CD14-positive monocyte (primary cell): Measurements from ENCODE around the gene SLC25A45. TPM values are rescaled to one million over a fixed set of nuclear protein-coding genes. Genes with fewer than 3 reads are reported as not detected.

Source experiments
- DNase-seq, 3 donors: peaks; one replicate each; pipeline ENCODE4 v3.0.0-alpha.2; 2011 to 2022
- H2AFZ ChIP-seq: 2 replicates; pipeline ENCODE4 v1.6.0; 2012; ENCODE audit warnings: mild to moderate bottlenecking, low read depth, low read length, inconsistent platforms; ENCODE audit not compliant: insufficient read depth, poor library complexity, severe bottlenecking
- H3K27ac ChIP-seq, 2 donors: 1 replicate in 1 of 2; 2 replicates in 1 of 2; pipeline ENCODE4 v1.5.1; 2012 to 2013; ENCODE audit warnings: low read length in 2 of 2, control low read depth in 1 of 2, inconsistent platforms in 1 of 2, low read depth in 1 of 2, mild to moderate bottlenecking in 1 of 2
- H3K27me3 ChIP-seq, 2 donors: one replicate each; pipeline versions ENCODE4 v1.6.0 to v1.6.1; 2011 to 2013; ENCODE audit warnings: low read length in 2 of 2; ENCODE audit not compliant: control insufficient read depth in 2 of 2, insufficient read depth in 2 of 2
- H3K36me3 ChIP-seq, 2 donors: replicated peaks in 1 of 2; 1 replicate in 1 of 2; 2 replicates in 1 of 2; pipeline versions ENCODE4 v1.5.1 to v1.6.1; 2012 to 2013; ENCODE audit warnings: low read length in 2 of 2, control low read depth in 1 of 2, inconsistent platforms in 1 of 2, mild to moderate bottlenecking in 1 of 2; ENCODE audit not compliant: insufficient read depth in 2 of 2, control insufficient read depth in 1 of 2
- H3K4me1 ChIP-seq, 2 donors: 1 replicate in 1 of 2; 2 replicates in 1 of 2; pipeline versions ENCODE4 v1.5.1 to v1.6.1; 2012 to 2013; ENCODE audit warnings: low read length in 2 of 2, control low read depth in 1 of 2, inconsistent platforms in 1 of 2, mild to moderate bottlenecking in 1 of 2, moderate library complexity in 1 of 2; ENCODE audit not compliant: insufficient read depth in 2 of 2, control insufficient read depth in 1 of 2
- H3K4me2 ChIP-seq: replicated peaks from 2 replicates; pipeline ENCODE3; 2012; ENCODE audit warnings: low read length, moderate library complexity, mild to moderate bottlenecking; ENCODE audit not compliant: poor library complexity, severe bottlenecking; ENCODE audit errors: extremely low read depth
- H3K4me3 ChIP-seq, 3 experiments: fragments of 200-600 bp in 1 of 3; sonication (generic) in 1 of 3; replicated peaks in 1 of 3; 1 replicate in 2 of 3; 2 replicates in 1 of 3; pipeline ENCODE4 v1.5.1; 2011 to 2013; ENCODE audit warnings: low read length in 3 of 3, mild to moderate bottlenecking in 3 of 3, control low read depth in 2 of 3, low read depth in 2 of 3, inconsistent platforms in 1 of 3, moderate library complexity in 1 of 3
- H3K79me2 ChIP-seq: 2 replicates; pipeline ENCODE4 v1.6.0; 2012; ENCODE audit warnings: mild to moderate bottlenecking, control low read depth, inconsistent platforms, low read length, moderate library complexity; ENCODE audit not compliant: insufficient read depth
- H3K9ac ChIP-seq: 2 replicates; pipeline ENCODE4 v1.6.0; 2017; ENCODE audit warnings: low read length, mild to moderate bottlenecking; ENCODE audit not compliant: insufficient read depth, poor library complexity, severe bottlenecking
- H3K9me3 ChIP-seq, 2 donors: replicated peaks in 1 of 2; 1 replicate in 1 of 2; 2 replicates in 1 of 2; pipeline versions ENCODE4 v1.5.1 to v1.6.1; 2012 to 2013; ENCODE audit warnings: low read length in 2 of 2, control low read depth in 1 of 2; ENCODE audit not compliant: control insufficient read depth in 1 of 2, insufficient read depth in 1 of 2
- H4K20me1 ChIP-seq: 2 replicates; pipeline ENCODE4 v1.6.0; 2012; ENCODE audit warnings: mild to moderate bottlenecking, low read length, control low read depth, moderate library complexity; ENCODE audit not compliant: insufficient read depth
- H3K27ac Mint-ChIP-seq, 7 donors: one replicate each; pipeline ENCODE4 v1.8.0; 2020; ENCODE audit warnings: mild to moderate bottlenecking in 7 of 7, mixed read lengths in 7 of 7, moderate library complexity in 6 of 7, inconsistent platforms in 2 of 7
- H3K27me3 Mint-ChIP-seq, 3 donors: one replicate each; pipeline ENCODE4 v1.8.0; 2021 to 2022; ENCODE audit warnings: low read depth in 3 of 3, mild to moderate bottlenecking in 3 of 3, mixed read lengths in 3 of 3, moderate library complexity in 3 of 3, inconsistent platforms in 1 of 3
- H3K36me3 Mint-ChIP-seq, 2 donors: one replicate each; pipeline ENCODE4 v1.8.0; 2020; ENCODE audit warnings: mixed read lengths in 2 of 2, inconsistent platforms in 1 of 2, mild to moderate bottlenecking in 1 of 2
- H3K4me1 Mint-ChIP-seq: one replicate; pipeline ENCODE4 v1.8.0; 2020; ENCODE audit warnings: mild to moderate bottlenecking, mixed read lengths
- H3K4me3 Mint-ChIP-seq, 2 donors: one replicate each; pipeline ENCODE4 v1.8.0; 2020; ENCODE audit warnings: mild to moderate bottlenecking in 2 of 2, mixed read lengths in 2 of 2, moderate library complexity in 1 of 2
- H3K9me3 Mint-ChIP-seq, 7 donors: one replicate each; pipeline ENCODE4 v1.8.0; 2020 to 2022; ENCODE audit warnings: mixed read lengths in 7 of 7, mild to moderate bottlenecking in 6 of 7, moderate library complexity in 6 of 7, inconsistent platforms in 2 of 7
- WGBS: methylation state at CpG from one replicate; pipeline ENCODE4 v1.1.5; 2013; ENCODE audit warnings: missing lambda C conversion rate; ENCODE audit not compliant: insufficient coverage; 5-methylcytosine and 5-hydroxymethylcytosine counted together
- intact Hi-C, 2 donors: fragments of 100-400 bp; cut with micrococcal nuclease; formaldehyde crosslinking; loops; one replicate each; pipeline versions ENCODE4 v1.15.0 to v1.15.1; 2023
- polyA plus RNA-seq, 3 donors: library from polyadenylated mRNA; depleted of rRNA in 1 of 3; unstranded in 2 of 3; stranded (reverse) in 1 of 3; fragments of 300-500 nt in 2 of 3; fragments of >200 nt in 1 of 3; fragmentation: Illumina TruSeq in 2 of 3; gene quantifications; 1 replicate in 2 of 3; 2 replicates in 1 of 3; pipeline ENCODE4 v1.2.3, GENCODE V29; 2012 to 2021
- TF ChIP-seq, protein P1 (sequence below): fragments of 200-600 bp; IDR thresholded peaks from one replicate; pipeline ENCODE4 v1.8.0; 2022; ENCODE audit warnings: antibody characterized with exemption, mild to moderate bottlenecking

SLC25A45 gene
- polyA plus RNA-seq, 3 donors = 3.7 to 11.3 (median 4.1) TPM

- Histone ChIP-seq H3K79me2 (peaks cover 43% of the 10 kb centered on the region), H3K4me3 (no peak overlapping the region), H3K36me3 (peaks cover 8 to 14% of the 10 kb centered on the region in 2 donors), H3K4me2 (no peak overlapping the region), H3K9ac (no peak overlapping the region), H4K20me1 (peaks cover 9% of the 10 kb centered on the region), H3K9me3 (no peaks in the 10 kb centered on the region), H2AFZ (no peak overlapping the region), H3K27ac (peak overlapping the region in 1 of 2 donors; percentile 100), H3K4me1 (peaks cover 59 to 77% of the 10 kb centered on the region in 2 donors), H3K27me3 (no peaks in the 10 kb centered on the region)
- Mint-ChIP-seq H3K9me3 (peaks cover 0 to 3% (median 0%) of the 10 kb centered on the region in 7 donors), H3K36me3 (peaks cover 2 to 13% of the 10 kb centered on the region in 2 donors), H3K4me3 (peak overlapping the region in 1 of 2 donors; percentile 12), H3K27ac (peak overlapping the region in 6 of 7 donors; percentile 27 to 100 (median 76)), H3K27me3 (peaks cover 0 to 2% (median 0%) of the 10 kb centered on the region in 3 donors), H3K4me1 (peaks cover 63% of the 10 kb centered on the region)
- TF ChIP-seq, protein P1, sequence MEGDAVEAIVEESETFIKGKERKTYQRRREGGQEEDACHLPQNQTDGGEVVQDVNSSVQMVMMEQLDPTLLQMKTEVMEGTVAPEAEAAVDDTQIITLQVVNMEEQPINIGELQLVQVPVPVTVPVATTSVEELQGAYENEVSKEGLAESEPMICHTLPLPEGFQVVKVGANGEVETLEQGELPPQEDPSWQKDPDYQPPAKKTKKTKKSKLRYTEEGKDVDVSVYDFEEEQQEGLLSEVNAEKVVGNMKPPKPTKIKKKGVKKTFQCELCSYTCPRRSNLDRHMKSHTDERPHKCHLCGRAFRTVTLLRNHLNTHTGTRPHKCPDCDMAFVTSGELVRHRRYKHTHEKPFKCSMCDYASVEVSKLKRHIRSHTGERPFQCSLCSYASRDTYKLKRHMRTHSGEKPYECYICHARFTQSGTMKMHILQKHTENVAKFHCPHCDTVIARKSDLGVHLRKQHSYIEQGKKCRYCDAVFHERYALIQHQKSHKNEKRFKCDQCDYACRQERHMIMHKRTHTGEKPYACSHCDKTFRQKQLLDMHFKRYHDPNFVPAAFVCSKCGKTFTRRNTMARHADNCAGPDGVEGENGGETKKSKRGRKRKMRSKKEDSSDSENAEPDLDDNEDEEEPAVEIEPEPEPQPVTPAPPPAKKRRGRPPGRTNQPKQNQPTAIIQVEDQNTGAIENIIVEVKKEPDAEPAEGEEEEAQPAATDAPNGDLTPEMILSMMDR = no peak
- intact Hi-C loops = loop anchor here in 1 of 2 donors (5.0 kb wide), 2 partner anchors 33 to 123 kb away; no protein-coding TSS in a partner anchor
- whole genome bisulfite sequencing = 70% methylated on average over 6 of the region's 8 CpGs
- DNase-seq = no peak
These were observed 1.9 kb upstream of the SLC25A45 start for GRCh38 chr11:65384301-65384889.

DNA sequence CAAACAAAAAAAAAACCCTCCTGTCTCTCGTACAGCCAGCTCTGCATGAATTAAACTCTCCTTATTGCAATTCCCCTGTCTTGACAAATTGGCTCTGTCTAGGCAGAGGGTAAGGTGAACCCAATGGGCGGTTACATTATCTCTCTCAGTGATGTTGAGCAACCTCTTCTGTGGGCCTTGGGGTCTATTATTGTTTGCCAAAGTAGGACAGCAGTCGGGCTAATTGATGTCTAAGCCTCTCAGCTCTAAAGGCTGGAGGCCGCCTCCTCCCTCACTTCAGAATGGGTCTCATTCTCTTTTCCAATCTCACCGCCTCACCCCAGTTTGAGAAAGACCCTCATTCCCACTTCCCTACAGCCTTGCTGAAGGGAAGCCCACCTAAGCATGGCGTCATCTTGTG lies 1.3 kb upstream of the SLC25A45 start:
- TF ChIP-seq, protein P1 = no peak
- H3K4me3 Mint-ChIP-seq = no peak overlapping the region

More for the DNA sequence above, 1.3 kb upstream of the SLC25A45 start:
- peak overlapping the region in 1 of 2 donors; percentile 100 for H3K27ac ChIP-seq
- whole genome bisulfite sequencing = 97% methylated on average over 2 of the region's 6 CpGs
- H4K20me1 ChIP-seq = peaks cover 3% of the 10 kb centered on the region
- H3K4me2 ChIP-seq = no peak overlapping the region
- peaks cover 2 to 8% of the 10 kb centered on the region in 2 donors for H3K36me3 ChIP-seq
- peaks cover 37% of the 10 kb centered on the region for H3K79me2 ChIP-seq
- peaks cover 60 to 75% of the 10 kb centered on the region in 2 donors for H3K4me1 ChIP-seq
- no peak for DNase-seq
- H3K27me3 ChIP-seq = no peaks in the 10 kb centered on the region
- no peak overlapping the region for H3K4me3 ChIP-seq
- Mint-ChIP-seq H3K4me1 (peaks cover 57% of the 10 kb centered on the region), H3K27me3 (peaks cover 0 to 2% (median 0%) of the 10 kb centered on the region in 3 donors), H3K36me3 (peaks cover 0 to 7% of the 10 kb centered on the region in 2 donors), H3K9me3 (peaks cover 0 to 3% (median 0%) of the 10 kb centered on the region in 7 donors), H3K27ac (peak overlapping the region in 6 of 7 donors; percentile 72 to 100 (median 100))
- no peak overlapping the region for H2AFZ ChIP-seq
- no peaks in the 10 kb centered on the region for H3K9me3 ChIP-seq
- no peak overlapping the region for H3K9ac ChIP-seq
- intact Hi-C loops = loop anchor here (2.0 to 5.0 kb wide), 3 partner anchors 34 to 124 kb away; no protein-coding TSS in a partner anchor
